ENCODE measurements around the gene NAP1L5. TPM values are rescaled to one million over a fixed set of nuclear protein-coding genes. Genes with fewer than 3 reads are reported as not detected.

NAP1L5 gene
- polyA plus RNA-seq, 3 donors: 0.18 to 0.87 (median 0.41) TPM

- Mint-ChIP-seq H3K36me3 (peaks cover 75 to 77% of the 10 kb centered on the region in 2 donors), H3K27ac (peak overlapping the region in 1 of 7 donors; percentile 64), H3K4me1 (no peaks in the 10 kb centered on the region), H3K27me3 (ENCODE audit: low read depth in 3 of 3) (no peaks in the 10 kb centered on the region), H3K9me3 (no peaks in the 10 kb centered on the region), H3K4me3 (no peak overlapping the region)
- H3K79me2 ChIP-seq (ENCODE audit: insufficient read depth, low read length): no peaks in the 10 kb centered on the region
- intact Hi-C loops (cut with micrococcal nuclease): no loop called here
- H3K27me3 ChIP-seq (ENCODE audit: control insufficient read depth in 2 of 2, insufficient read depth in 2 of 2, low read length in 2 of 2): no peaks in the 10 kb centered on the region
- H4K20me1 ChIP-seq (ENCODE audit: insufficient read depth, low read length): peaks cover 5% of the 10 kb centered on the region
- no peak for TF ChIP-seq CTCF (IDR thresholded peaks at IDR 0.05)
- H3K9ac ChIP-seq (ENCODE audit: insufficient read depth, low read length, poor library complexity, severe bottlenecking): no peak overlapping the region
- no peak overlapping the region for H3K27ac ChIP-seq (ENCODE audit: low read depth in 1 of 2, low read length in 2 of 2)
- no peak overlapping the region for H3K4me2 ChIP-seq (replicated peaks; ENCODE audit: extremely low read depth, low read length, poor library complexity, severe bottlenecking)
- no peaks in the 10 kb centered on the region for H3K9me3 ChIP-seq (replicated peaks in 1 of 2; ENCODE audit: control insufficient read depth in 1 of 2, insufficient read depth in 1 of 2, low read length in 2 of 2)
- no peak overlapping the region for H2AFZ ChIP-seq (ENCODE audit: insufficient read depth, low read depth, low read length, poor library complexity, severe bottlenecking)
- peaks cover 78 to 96% of the 10 kb centered on the region in 2 donors for H3K36me3 ChIP-seq (replicated peaks in 1 of 2; ENCODE audit: control insufficient read depth in 1 of 2, insufficient read depth in 2 of 2, low read length in 2 of 2)
- no peak for DNase-seq
- H3K4me1 ChIP-seq (ENCODE audit: control insufficient read depth in 1 of 2, insufficient read depth in 2 of 2, low read length in 2 of 2): no peaks in the 10 kb centered on the region
- H3K4me3 ChIP-seq (replicated peaks in 1 of 3; ENCODE audit: low read depth in 2 of 3, low read length in 3 of 3): no peak overlapping the region
These were observed 23.1 kb downstream of the NAP1L5 start for GRCh38 chr4:88674565-88674964.

- Histone ChIP-seq H3K9ac (ENCODE audit: insufficient read depth, low read length, poor library complexity, severe bottlenecking) (no peak overlapping the region), H3K36me3 (replicated peaks in 1 of 2; ENCODE audit: control insufficient read depth in 1 of 2, insufficient read depth in 2 of 2, low read length in 2 of 2) (peaks cover 78 to 96% of the 10 kb centered on the region in 2 donors), H3K4me1 (ENCODE audit: control insufficient read depth in 1 of 2, insufficient read depth in 2 of 2, low read length in 2 of 2) (no peaks in the 10 kb centered on the region), H3K4me2 (replicated peaks; ENCODE audit: extremely low read depth, low read length, poor library complexity, severe bottlenecking) (no peak overlapping the region), H3K4me3 (replicated peaks in 1 of 3; ENCODE audit: low read depth in 2 of 3, low read length in 3 of 3) (no peak overlapping the region), H3K79me2 (ENCODE audit: insufficient read depth, low read length) (no peaks in the 10 kb centered on the region), H3K27ac (ENCODE audit: low read depth in 1 of 2, low read length in 2 of 2) (no peak overlapping the region), H2AFZ (ENCODE audit: insufficient read depth, low read depth, low read length, poor library complexity, severe bottlenecking) (no peak overlapping the region), H3K27me3 (ENCODE audit: control insufficient read depth in 2 of 2, insufficient read depth in 2 of 2, low read length in 2 of 2) (no peaks in the 10 kb centered on the region), H3K9me3 (replicated peaks in 1 of 2; ENCODE audit: control insufficient read depth in 1 of 2, insufficient read depth in 1 of 2, low read length in 2 of 2) (no peaks in the 10 kb centered on the region), H4K20me1 (ENCODE audit: insufficient read depth, low read length) (peaks cover 5% of the 10 kb centered on the region)
- H3K36me3 Mint-ChIP-seq: peaks cover 74 to 77% of the 10 kb centered on the region in 2 donors
- H3K9me3 Mint-ChIP-seq: no peaks in the 10 kb centered on the region
- H3K27me3 Mint-ChIP-seq (ENCODE audit: low read depth in 3 of 3): no peaks in the 10 kb centered on the region
- no peaks in the 10 kb centered on the region for H3K4me1 Mint-ChIP-seq
- no peak for DNase-seq
- 100% methylated on average over 1 of the region's 2 CpGs for WGBS (ENCODE audit: insufficient coverage)
- H3K27ac Mint-ChIP-seq: no peak overlapping the region
- intact Hi-C loops (cut with micrococcal nuclease): no loop called here
- no peak for TF ChIP-seq CTCF (IDR thresholded peaks at IDR 0.05)
- H3K4me3 Mint-ChIP-seq: no peak overlapping the region
These were observed 23.7 kb downstream of the NAP1L5 start for GRCh38 chr4:88673886-88674285.
